Stimulated activated CD4-positive, alpha-beta T cell treated with anti-CD3 and anti-CD28 coated beads, Interleukin-12 subunit alpha, Interleukin-12 subunit beta, amount 100 ng/mL, for 4 hours (primary cell): ENCODE data around the gene ADCYAP1R1.
"Not testable (repeated sequence)": the region's sequence is repeated elsewhere in the genome, so short reads cannot be mapped to it uniquely, and the experiment has no call there.

Experiments used
- DNase-seq: peaks from one replicate; pipeline ENCODE4 v3.0.0-alpha.2; 2020

The ADCYAP1R1 gene

DNA sequence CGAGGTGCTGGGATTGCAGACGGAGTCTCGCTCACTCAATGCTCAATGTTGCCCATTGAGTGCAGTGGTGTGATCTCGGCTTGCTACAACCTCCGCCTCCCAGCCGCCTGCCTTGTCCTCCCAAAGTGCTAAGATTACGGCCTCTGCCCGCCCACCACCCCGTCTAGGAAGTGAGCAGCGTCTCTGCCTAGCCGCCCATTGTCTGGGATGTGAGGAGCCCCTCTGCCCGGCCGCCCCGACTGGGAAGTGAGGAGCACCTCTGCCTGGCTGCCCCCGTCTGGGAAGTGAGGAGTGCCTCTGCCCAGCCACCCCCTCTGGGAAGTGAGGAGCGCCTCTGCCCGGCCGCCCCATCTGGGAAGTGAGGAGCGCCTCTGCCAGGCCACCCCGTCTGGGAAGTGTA, 101.2 kb downstream of the ADCYAP1R1 start:
- not testable (repeated sequence) for DNase-seq

DNA sequence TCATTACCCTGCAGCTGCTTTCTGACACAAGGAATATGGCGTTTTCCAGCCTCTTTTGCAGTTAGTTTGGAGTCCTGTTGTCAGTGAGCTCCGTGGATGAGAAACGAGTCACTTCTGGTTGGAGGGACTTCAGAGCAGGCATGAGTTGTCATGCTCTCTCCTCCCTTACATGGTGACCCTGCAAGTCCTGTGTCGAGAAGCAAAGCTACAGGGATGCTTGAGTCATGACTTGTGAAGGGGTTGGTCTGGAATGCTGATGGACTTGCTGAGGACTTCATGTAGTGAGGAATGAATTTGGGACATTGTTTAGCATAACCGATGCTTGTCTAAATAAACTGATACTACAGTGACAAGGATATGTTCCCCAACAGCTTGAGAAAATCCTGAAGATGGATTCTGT, 108.8 kb downstream of the ADCYAP1R1 start:
- no peak for DNase-seq
